Endothelial cell (in vitro differentiated cells): ENCODE measurements around the gene ZMYM2. TPM values are rescaled to one million over a fixed set of nuclear protein-coding genes. Genes with fewer than 3 reads are reported as not detected.

Experiments used
- DNase-seq: peaks from one replicate; pipeline ENCODE4 v3.0.0; 2021; ENCODE audit warnings: low spot score
- H3K27ac Mint-ChIP-seq: one replicate; pipeline ENCODE4 v1.8.0; 2021; ENCODE audit warnings: mixed read lengths, inconsistent platforms; ENCODE audit not compliant: unreplicated experiment
- H3K27me3 Mint-ChIP-seq: one replicate; pipeline ENCODE4 v1.8.0; 2021; ENCODE audit warnings: mild to moderate bottlenecking, moderate library complexity, mixed read lengths, inconsistent platforms; ENCODE audit not compliant: unreplicated experiment
- H3K36me3 Mint-ChIP-seq: one replicate; pipeline ENCODE4 v1.8.0; 2021; ENCODE audit warnings: mild to moderate bottlenecking, low read depth, mixed read lengths, inconsistent platforms; ENCODE audit not compliant: unreplicated experiment
- H3K4me1 Mint-ChIP-seq: one replicate; pipeline ENCODE4 v1.8.0; 2021; ENCODE audit warnings: mild to moderate bottlenecking, mixed read lengths, inconsistent platforms; ENCODE audit not compliant: unreplicated experiment
- H3K4me3 Mint-ChIP-seq: one replicate; pipeline ENCODE4 v1.8.0; 2021; ENCODE audit warnings: mild to moderate bottlenecking, mixed read lengths, inconsistent platforms; ENCODE audit not compliant: unreplicated experiment
- H3K9me3 Mint-ChIP-seq: one replicate; pipeline ENCODE4 v1.8.0; 2021; ENCODE audit warnings: mixed read lengths, inconsistent platforms; ENCODE audit not compliant: unreplicated experiment
- total RNA-seq: library from RNA; stranded (reverse); fragmentation: NEBNext Ultra II Directional; extraction: Animal tissue kit (Norgen Biotek cat#: 25700); gene quantifications from one replicate; pipeline ENCODE4 v1.2.1, GENCODE V29; 2021; ENCODE audit not compliant: unreplicated experiment
- TF ChIP-seq, protein P1 (sequence below): fragments of 200-600 bp; sonication (generic); IDR thresholded peaks from one replicate; pipeline ENCODE4 v1.5.0; 2021; ENCODE audit warnings: antibody characterized with exemption; ENCODE audit not compliant: unreplicated experiment

Gene ZMYM2
- total RNA-seq, 1 donor from 2014 or later, result 124 TPM

DNA sequence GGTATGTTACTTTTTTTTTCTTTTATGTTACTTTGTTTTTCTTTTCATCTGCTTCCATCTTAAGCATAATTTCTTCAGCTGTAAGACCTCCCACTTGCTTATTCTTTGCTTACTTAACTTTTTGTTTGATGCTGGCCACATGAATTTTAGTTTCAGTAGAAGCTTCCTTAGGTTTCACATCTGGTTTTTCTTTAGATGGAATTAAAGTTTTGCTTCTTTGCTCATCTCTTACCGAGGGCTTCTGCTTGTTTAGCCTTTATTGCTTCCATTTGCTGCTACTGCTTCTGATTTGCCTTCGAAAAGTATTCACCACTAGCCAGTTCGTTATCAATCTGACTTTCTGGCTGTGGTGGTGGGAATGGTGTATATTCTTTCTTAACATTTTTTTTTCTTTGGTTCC lies 111.4 kb downstream of the ZMYM2 start:
- no peak overlapping the region for H3K4me3 Mint-ChIP-seq
- H3K4me1 Mint-ChIP-seq, result no peaks in the 10 kb centered on the region
- peaks cover 30% of the 10 kb centered on the region for H3K36me3 Mint-ChIP-seq
- no peak for DNase-seq
- TF ChIP-seq, protein P1, sequence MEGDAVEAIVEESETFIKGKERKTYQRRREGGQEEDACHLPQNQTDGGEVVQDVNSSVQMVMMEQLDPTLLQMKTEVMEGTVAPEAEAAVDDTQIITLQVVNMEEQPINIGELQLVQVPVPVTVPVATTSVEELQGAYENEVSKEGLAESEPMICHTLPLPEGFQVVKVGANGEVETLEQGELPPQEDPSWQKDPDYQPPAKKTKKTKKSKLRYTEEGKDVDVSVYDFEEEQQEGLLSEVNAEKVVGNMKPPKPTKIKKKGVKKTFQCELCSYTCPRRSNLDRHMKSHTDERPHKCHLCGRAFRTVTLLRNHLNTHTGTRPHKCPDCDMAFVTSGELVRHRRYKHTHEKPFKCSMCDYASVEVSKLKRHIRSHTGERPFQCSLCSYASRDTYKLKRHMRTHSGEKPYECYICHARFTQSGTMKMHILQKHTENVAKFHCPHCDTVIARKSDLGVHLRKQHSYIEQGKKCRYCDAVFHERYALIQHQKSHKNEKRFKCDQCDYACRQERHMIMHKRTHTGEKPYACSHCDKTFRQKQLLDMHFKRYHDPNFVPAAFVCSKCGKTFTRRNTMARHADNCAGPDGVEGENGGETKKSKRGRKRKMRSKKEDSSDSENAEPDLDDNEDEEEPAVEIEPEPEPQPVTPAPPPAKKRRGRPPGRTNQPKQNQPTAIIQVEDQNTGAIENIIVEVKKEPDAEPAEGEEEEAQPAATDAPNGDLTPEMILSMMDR, result no peak
- peaks cover 2% of the 10 kb centered on the region for H3K27me3 Mint-ChIP-seq
- no peak overlapping the region for H3K27ac Mint-ChIP-seq
- H3K9me3 Mint-ChIP-seq, result no peaks in the 10 kb centered on the region

DNA sequence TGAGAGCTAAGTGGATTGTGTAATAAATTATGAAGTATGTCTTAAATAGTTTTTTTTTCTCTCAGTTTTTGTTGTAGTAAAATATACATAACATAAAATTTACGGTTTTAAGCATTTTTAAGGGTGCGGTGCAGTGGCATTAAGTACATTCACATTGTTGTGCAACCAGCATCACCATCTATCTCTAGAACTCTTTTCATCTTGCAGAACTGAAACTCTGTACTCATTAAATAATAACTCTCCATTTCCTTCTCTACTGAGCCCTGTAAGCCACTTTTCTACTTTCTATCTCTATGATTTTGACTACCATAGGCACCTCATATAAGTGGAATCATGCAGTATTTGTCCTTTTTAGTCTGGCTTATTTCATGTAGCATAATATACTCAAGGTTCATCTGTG lies 115.2 kb downstream of the ZMYM2 start:
- TF ChIP-seq, protein P1, result no peak
- peaks cover 22% of the 10 kb centered on the region for H3K36me3 Mint-ChIP-seq
- DNase-seq, result no peak

DNA sequence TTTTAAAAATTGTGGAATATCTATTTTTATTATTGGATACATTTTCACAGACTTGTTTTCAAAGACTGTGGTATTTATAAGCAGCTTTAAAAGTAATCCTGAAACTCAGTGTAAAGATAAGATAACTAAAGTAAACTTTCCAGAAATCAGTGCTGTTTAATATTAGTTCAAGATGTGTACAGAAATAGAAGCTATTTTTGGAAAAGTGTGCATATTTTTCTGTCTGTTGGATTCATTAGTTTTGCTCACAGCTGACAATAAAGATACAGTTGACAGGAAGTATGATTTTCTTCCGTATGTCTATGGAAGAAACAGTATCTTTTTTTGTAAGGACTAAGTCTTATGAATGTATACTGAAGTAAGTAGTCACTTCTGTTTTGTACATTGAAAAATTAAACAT lies 116.4 kb downstream of the ZMYM2 start:
- Mint-ChIP-seq H3K4me1 (no peaks in the 10 kb centered on the region), H3K27me3 (no peaks in the 10 kb centered on the region), H3K4me3 (no peak overlapping the region), H3K36me3 (peaks cover 22% of the 10 kb centered on the region), H3K9me3 (no peaks in the 10 kb centered on the region), H3K27ac (no peak overlapping the region)
- no peak for DNase-seq
- TF ChIP-seq, protein P1, result no peak

More for the DNA sequence above, 115.2 kb downstream of the ZMYM2 start:
- H3K27ac Mint-ChIP-seq, result no peak overlapping the region
- H3K4me3 Mint-ChIP-seq, result no peak overlapping the region
- H3K9me3 Mint-ChIP-seq, result no peaks in the 10 kb centered on the region
- H3K27me3 Mint-ChIP-seq, result no peaks in the 10 kb centered on the region
- H3K4me1 Mint-ChIP-seq, result no peaks in the 10 kb centered on the region

DNA sequence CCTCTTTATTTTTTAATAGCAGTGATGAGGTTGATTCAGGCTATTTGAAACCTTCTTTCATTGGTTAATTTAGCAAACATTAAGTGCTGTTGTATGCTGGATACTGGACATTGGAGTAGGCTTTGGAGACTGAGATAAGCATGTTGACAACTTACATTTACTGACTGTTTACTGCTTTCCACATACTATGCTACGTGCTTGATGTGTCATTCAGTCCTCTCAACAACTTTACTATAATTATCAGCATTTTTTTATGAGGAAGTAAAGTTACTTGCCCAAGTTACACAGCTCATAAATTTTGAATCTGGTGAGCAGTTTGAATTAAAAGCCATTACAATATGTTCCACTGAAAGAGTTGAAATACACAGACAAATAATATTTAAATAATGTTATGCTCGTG lies 118.6 kb downstream of the ZMYM2 start:
- H3K4me1 Mint-ChIP-seq, result no peaks in the 10 kb centered on the region
- TF ChIP-seq, protein P1, result no peak
- no peaks in the 10 kb centered on the region for H3K27me3 Mint-ChIP-seq
- H3K36me3 Mint-ChIP-seq, result peaks cover 12% of the 10 kb centered on the region
- no peak overlapping the region for H3K27ac Mint-ChIP-seq
- no peaks in the 10 kb centered on the region for H3K9me3 Mint-ChIP-seq
- H3K4me3 Mint-ChIP-seq, result no peak overlapping the region
- DNase-seq, result no peak

DNA sequence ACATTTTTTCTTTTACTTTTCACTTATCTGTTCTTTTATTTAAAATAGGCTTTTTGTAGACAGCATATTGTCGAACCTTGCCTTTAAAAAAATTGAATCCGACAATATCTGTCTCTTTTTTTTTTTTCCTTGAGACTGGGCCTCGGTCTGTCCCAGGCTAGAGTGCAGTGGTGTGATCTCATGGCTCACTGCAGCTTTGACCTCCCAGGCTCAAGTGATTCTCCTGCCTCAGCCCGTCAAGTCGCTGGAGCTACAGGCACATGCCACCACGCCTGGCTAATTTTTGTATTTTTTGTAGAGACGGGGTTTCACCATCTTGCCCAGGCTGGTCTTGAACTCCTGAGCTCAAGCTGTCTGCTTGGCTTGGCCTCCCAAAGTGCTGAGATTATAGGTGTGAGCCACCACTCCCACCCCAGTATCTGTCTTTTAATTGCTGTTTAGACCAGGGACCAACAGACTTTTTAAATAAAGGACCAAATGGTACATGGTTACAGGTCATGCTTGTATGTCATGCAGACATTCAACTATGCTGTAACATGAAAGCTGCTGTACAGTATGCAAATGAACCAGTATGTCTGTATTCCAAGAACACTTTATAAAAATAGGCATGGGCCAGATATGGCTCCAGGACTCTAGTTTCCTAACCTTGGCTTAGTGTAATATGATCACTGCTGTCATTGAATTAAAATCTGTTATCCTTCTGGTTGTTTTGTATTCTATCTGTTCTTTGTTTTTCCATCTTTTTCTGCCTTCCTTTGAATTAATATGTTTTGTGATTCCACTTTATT lies 122.0 kb downstream of the ZMYM2 start:
- Mint-ChIP-seq H3K27ac (no peak overlapping the region), H3K9me3 (no peaks in the 10 kb centered on the region), H3K36me3 (peaks cover 18% of the 10 kb centered on the region), H3K4me1 (no peaks in the 10 kb centered on the region), H3K27me3 (no peaks in the 10 kb centered on the region), H3K4me3 (no peak overlapping the region)
- TF ChIP-seq, protein P1, result no peak
- no peak for DNase-seq
